Smooth muscle cell (in vitro differentiated cells): ENCODE data around the gene OMP. TPM values are rescaled to one million over a fixed set of nuclear protein-coding genes. Genes with fewer than 3 reads are reported as not detected.
"Not testable (repeated sequence)": the region's sequence is repeated elsewhere in the genome, so short reads cannot be mapped to it uniquely, and the experiment has no call there.

Experiments
- DNase-seq: peaks from one replicate; lab custom pipeline; 2025; ENCODE audit not compliant: unreplicated experiment; lab: John Stamatoyannopoulos, UW
- H2AFZ ChIP-seq: fragments of 200-600 bp; sonication (generic); 2 replicates; pipeline ENCODE4 v1.6.0; 2016; ENCODE audit warnings: antibody characterized with exemption, low read depth, mild to moderate bottlenecking
- H3F3A ChIP-seq: fragments of 200-600 bp; sonication (generic); 2 replicates; pipeline ENCODE4 v1.6.0; 2017; ENCODE audit warnings: antibody characterized with exemption, low read depth
- H3K27ac ChIP-seq: fragments of 200-600 bp; sonication (generic); 2 replicates; pipeline ENCODE4 v1.5.1; 2016; ENCODE audit warnings: low read depth, mild to moderate bottlenecking
- H3K27me3 ChIP-seq: fragments of 200-600 bp; sonication (generic); 2 replicates; pipeline ENCODE4 v1.6.1; 2016; ENCODE audit warnings: low read depth, mild to moderate bottlenecking
- H3K36me3 ChIP-seq: fragments of 200-600 bp; sonication (generic); 2 replicates; pipeline ENCODE4 v1.5.1; 2016; ENCODE audit warnings: low read depth
- H3K4me1 ChIP-seq: fragments of 200-600 bp; sonication (generic); 2 replicates; pipeline ENCODE4 v1.5.1; 2016; ENCODE audit warnings: low read depth
- H3K4me2 ChIP-seq: fragments of 200-600 bp; sonication (generic); 2 replicates; pipeline ENCODE4 v1.6.0; 2016; ENCODE audit warnings: mild to moderate bottlenecking
- H3K4me3 ChIP-seq: fragments of 200-600 bp; sonication (generic); 2 replicates; pipeline ENCODE4 v1.5.1; 2016; ENCODE audit warnings: mild to moderate bottlenecking
- H3K79me2 ChIP-seq: fragments of 200-600 bp; sonication (generic); 2 replicates; pipeline ENCODE4 v1.6.0; 2016; ENCODE audit warnings: low read depth, mild to moderate bottlenecking
- H3K9ac ChIP-seq: fragments of 200-600 bp; sonication (generic); 2 replicates; pipeline ENCODE4 v1.6.0; 2016; ENCODE audit warnings: low read depth
- H3K9me3 ChIP-seq: fragments of 200-600 bp; sonication (generic); replicated peaks from 2 replicates; pipeline ENCODE4 v1.5.1; 2016; ENCODE audit warnings: low read depth
- H4K20me1 ChIP-seq: fragments of 200-600 bp; sonication (generic); 2 replicates; pipeline ENCODE4 v1.6.0; 2016; ENCODE audit warnings: low read depth
- CTCF ChIP-seq: fragments of 200-600 bp; sonication (generic); IDR thresholded peaks from 2 replicates; pipeline ENCODE4 v1.5.1; 2017; ENCODE audit warnings: borderline replicate concordance, mild to moderate bottlenecking, antibody characterized with exemption; ENCODE audit not compliant: insufficient read depth, poor library complexity, severe bottlenecking
- WGBS: methylation state at CpG from one replicate; pipeline ENCODE4 v1.1.7; 2016; ENCODE audit warnings: low lambda C conversion rate; 5-methylcytosine and 5-hydroxymethylcytosine counted together
- polyA plus RNA-seq: library from polyadenylated mRNA; unstranded; fragments of >200 nt; fragmentation: Nextera tagmentation; extraction: Ambion mirVana; gene quantifications from 2 replicates; pipeline ENCODE4 v1.2.1, GENCODE V29; 2016
- total RNA-seq: library from RNA; depleted of rRNA; stranded (reverse); fragments of >200 nt; gene quantifications from 2 replicates; pipeline ENCODE4 v1.2.3, GENCODE V29; 2014

OMP gene
- total and polyA plus RNA-seq, 2 experiments from 2014 or later: not detected

- Histone ChIP-seq H2AFZ (no peak overlapping the region), H3K27me3 (no peaks in the 10 kb centered on the region), H3F3A (no peaks in the 10 kb centered on the region), H3K36me3 (no peaks in the 10 kb centered on the region), H3K9ac (no peak overlapping the region), H3K4me3 (no peak overlapping the region), H3K4me1 (no peaks in the 10 kb centered on the region), H4K20me1 (no peaks in the 10 kb centered on the region), H3K4me2 (no peak overlapping the region), H3K9me3 (no peaks in the 10 kb centered on the region), H3K79me2 (no peaks in the 10 kb centered on the region), H3K27ac (no peak overlapping the region)
- no peak for TF ChIP-seq CTCF
- WGBS: 88% methylated on average over 2 of the region's 2 CpGs
- DNase-seq: no peak
These were observed 43.7 kb upstream of the OMP start for GRCh38 chr11:77058900-77059299.

- Histone ChIP-seq H3K9ac (no peak overlapping the region), H4K20me1 (no peaks in the 10 kb centered on the region), H3K4me1 (no peaks in the 10 kb centered on the region), H3K27ac (no peak overlapping the region), H3F3A (no peaks in the 10 kb centered on the region), H3K4me2 (no peak overlapping the region), H2AFZ (no peak overlapping the region), H3K79me2 (no peaks in the 10 kb centered on the region), H3K36me3 (no peaks in the 10 kb centered on the region), H3K9me3 (no peaks in the 10 kb centered on the region), H3K4me3 (no peak overlapping the region), H3K27me3 (no peaks in the 10 kb centered on the region)
- WGBS: 76% methylated on average over 5 of the region's 5 CpGs
- no peak for DNase-seq
- no peak for TF ChIP-seq CTCF
These were observed 42.8 kb upstream of the OMP start for GRCh38 chr11:77059806-77060205.

- no peak overlapping the region for H3K4me2 ChIP-seq
- H3K9ac ChIP-seq: no peak overlapping the region
- no peaks in the 10 kb centered on the region for H3K79me2 ChIP-seq
- H3K36me3 ChIP-seq: no peaks in the 10 kb centered on the region
- H3K27ac ChIP-seq: no peak overlapping the region
- WGBS: 85% methylated on average over 4 of the region's 4 CpGs
- no peak overlapping the region for H2AFZ ChIP-seq
- TF ChIP-seq CTCF: no peak
- no peaks in the 10 kb centered on the region for H3K9me3 ChIP-seq
- no peak for DNase-seq
- H3F3A ChIP-seq: no peaks in the 10 kb centered on the region
- H3K4me3 ChIP-seq: no peak overlapping the region
- no peaks in the 10 kb centered on the region for H3K27me3 ChIP-seq
- no peaks in the 10 kb centered on the region for H3K4me1 ChIP-seq
- no peaks in the 10 kb centered on the region for H4K20me1 ChIP-seq
These were observed 42.4 kb upstream of the OMP start for GRCh38 chr11:77060234-77060633.

- not testable (repeated sequence) for H3K79me2 ChIP-seq, H3K27me3 ChIP-seq, H3K4me3 ChIP-seq, H3K4me2 ChIP-seq, H3K4me1 ChIP-seq, H2AFZ ChIP-seq, H3K9ac ChIP-seq, H3F3A ChIP-seq, H3K9me3 ChIP-seq, H3K36me3 ChIP-seq, H3K27ac ChIP-seq, DNase-seq, H4K20me1 ChIP-seq
- WGBS: 83% methylated on average over 4 of the region's 4 CpGs
These were observed 41.4 kb upstream of the OMP start for GRCh38 chr11:77061258-77061657.
